Fibroblast of mammary gland (primary cell): ENCODE measurements around the gene MAN2B2.
A peak's percentile ranks its signal among the peaks of the same experiment; 100 is the strongest.

Experiments used
- DNase-seq: peaks from one replicate; pipeline ENCODE4 v3.0.0-alpha.2; 2010; ENCODE audit warnings: low read depth
- H3K4me3 ChIP-seq: 2 replicates; pipeline ENCODE4 v1.5.1; 2011; ENCODE audit warnings: low read depth, mild to moderate bottlenecking, low read length, moderate library complexity; ENCODE audit not compliant: control insufficient read depth
- TF ChIP-seq, protein P1 (sequence below): conservative IDR thresholded peaks from 2 replicates; pipeline ENCODE4 v1.5.1; 2011; ENCODE audit warnings: low read depth, low read length, inconsistent platforms; ENCODE audit not compliant: control insufficient read depth, insufficient read depth

Gene MAN2B2

DNA sequence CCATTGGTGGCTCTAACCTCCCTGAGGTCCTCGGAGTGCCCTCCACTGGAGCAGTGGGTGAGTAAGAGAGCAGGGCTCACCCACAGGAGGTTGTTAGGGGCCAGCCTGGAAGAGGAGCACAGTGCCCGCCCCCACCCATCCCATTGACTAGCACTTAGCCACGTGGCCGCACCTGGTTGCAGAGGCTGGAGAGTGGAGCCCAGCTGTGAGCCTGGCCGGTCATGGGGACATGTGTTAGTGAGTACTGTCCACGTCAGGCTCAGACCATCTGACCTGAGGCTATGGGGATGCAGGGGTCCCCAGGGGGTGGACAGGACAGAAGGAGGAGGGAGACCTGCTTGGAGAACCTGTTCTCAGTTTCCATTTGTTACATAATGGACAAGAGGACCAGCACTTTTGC, 1.4 kb upstream of the MAN2B2 start:
- H3K4me3 ChIP-seq: no peak overlapping the region
- no peak for DNase-seq
- TF ChIP-seq, protein P1, sequence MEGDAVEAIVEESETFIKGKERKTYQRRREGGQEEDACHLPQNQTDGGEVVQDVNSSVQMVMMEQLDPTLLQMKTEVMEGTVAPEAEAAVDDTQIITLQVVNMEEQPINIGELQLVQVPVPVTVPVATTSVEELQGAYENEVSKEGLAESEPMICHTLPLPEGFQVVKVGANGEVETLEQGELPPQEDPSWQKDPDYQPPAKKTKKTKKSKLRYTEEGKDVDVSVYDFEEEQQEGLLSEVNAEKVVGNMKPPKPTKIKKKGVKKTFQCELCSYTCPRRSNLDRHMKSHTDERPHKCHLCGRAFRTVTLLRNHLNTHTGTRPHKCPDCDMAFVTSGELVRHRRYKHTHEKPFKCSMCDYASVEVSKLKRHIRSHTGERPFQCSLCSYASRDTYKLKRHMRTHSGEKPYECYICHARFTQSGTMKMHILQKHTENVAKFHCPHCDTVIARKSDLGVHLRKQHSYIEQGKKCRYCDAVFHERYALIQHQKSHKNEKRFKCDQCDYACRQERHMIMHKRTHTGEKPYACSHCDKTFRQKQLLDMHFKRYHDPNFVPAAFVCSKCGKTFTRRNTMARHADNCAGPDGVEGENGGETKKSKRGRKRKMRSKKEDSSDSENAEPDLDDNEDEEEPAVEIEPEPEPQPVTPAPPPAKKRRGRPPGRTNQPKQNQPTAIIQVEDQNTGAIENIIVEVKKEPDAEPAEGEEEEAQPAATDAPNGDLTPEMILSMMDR: no peak

DNA sequence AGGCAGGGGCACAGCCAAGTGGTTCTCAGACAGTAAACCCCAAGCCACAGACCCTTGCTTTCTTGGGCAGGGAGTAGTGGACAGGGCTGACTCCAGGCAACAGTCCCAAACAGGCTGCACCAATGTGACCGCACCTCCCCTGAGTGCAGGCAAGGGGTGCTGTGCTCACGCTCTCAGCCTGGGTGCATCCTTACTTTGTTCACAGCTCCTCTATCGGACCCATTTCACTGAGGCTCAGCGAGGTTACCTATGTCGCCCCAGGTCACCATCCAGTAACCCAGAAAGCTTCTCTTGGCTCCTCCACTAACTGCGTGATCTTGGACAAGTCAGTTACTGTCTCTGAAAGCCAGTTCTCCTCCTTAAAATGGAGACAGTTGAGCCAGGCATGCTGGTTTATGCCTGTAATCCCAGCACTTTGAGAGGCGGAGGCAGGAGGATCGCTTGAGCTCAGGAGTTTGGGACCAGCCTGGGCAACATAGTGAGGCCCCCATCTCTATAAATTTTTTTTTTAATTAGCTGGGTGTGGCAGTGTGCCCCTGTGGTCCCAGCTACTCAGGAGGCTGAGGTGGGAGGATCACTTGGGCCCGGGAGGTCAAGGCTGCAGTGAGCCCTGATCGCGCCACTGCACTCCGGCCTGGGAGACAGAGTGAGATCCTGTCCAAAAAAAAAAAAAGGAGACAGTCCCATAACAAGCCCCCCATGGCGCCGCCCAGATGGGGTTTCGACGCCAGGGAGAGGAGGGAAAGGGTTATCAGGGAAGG, 823 bp upstream of the MAN2B2 start:
- no peak for DNase-seq
- TF ChIP-seq, protein P1: no peak
- peak overlapping the region; percentile 78 for H3K4me3 ChIP-seq

DNA sequence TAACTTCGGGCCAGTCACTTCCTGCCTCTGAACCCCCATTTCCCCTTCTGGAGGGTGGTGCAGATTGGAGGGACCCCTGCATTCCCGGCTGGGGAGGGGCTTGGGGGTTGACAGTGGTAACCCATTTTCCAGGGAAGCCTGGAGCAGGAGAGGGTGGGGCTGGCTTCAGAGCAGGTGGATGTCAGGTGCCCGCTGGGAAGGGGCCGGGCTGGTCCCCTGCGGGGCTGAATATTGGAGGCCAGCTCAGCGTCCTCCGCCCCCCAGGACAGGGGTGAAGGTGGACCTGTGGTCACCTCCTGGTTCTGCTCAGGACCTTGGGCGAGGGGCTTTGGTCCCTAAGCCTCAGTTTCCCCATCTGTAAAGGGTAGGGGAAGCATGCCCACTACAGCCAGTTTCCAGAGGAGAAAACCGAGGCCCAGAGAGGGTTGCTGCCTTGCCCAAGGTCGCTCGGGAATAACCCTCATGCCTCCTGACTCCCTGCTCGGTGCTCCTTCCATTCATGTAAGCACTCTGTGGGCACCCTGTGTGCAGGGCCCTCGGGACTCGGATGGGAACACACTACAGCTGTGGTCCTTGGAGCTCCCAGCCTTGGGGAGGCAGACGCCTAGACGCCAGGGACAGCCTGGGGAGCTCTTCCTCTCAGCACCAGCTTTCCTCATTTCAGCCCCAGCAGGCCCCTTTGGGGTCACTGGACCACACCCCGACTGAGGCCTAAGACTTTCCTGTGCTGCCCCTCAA, 683 bp downstream of the MAN2B2 start:
- TF ChIP-seq, protein P1: no peak
- peak overlapping the region; percentile 78 for H3K4me3 ChIP-seq
- no peak for DNase-seq

DNA sequence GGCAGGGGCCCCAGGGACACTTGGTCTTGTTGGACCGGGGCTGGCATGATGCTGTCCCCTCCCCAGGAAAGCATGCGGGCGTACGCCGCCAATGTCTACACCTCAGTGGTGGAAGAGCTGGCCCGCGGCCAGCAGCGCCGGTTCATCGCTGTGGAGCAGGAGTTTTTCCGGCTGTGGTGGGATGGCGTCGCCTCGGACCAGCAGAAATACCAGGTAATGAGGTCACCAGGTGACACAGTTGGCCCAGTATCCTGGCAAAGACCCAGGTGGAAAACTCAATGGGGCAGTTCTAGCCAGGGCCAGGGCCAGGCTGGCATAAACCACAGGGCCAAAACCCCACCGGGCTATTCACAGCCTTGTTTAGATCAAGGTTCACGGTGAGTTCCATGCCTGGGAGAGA, 1.5 kb downstream of the MAN2B2 start:
- H3K4me3 ChIP-seq: no peak overlapping the region
- TF ChIP-seq, protein P1: no peak
- DNase-seq: no peak

DNA sequence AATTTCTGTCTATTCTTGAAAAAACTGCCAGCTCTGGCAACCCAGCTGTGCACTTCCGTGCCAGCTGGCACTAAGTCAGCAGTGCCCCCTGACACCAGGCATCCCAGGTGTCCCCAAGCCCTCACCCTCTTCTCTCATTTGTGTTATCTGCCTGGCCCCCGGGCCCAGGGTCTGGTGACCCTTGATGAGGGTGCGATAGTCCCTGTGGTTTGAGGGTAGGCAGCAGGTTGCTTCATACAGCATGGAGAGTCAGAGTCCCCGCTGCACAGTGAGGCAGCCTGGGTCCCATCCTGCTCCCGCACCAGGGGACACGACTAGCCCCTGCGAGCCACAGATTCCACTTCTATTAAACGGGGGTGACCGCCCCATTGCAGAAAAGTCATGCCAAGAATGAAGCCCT, 1.9 kb downstream of the MAN2B2 start:
- DNase-seq: no peak
- TF ChIP-seq, protein P1: no peak
- H3K4me3 ChIP-seq: no peak overlapping the region

DNA sequence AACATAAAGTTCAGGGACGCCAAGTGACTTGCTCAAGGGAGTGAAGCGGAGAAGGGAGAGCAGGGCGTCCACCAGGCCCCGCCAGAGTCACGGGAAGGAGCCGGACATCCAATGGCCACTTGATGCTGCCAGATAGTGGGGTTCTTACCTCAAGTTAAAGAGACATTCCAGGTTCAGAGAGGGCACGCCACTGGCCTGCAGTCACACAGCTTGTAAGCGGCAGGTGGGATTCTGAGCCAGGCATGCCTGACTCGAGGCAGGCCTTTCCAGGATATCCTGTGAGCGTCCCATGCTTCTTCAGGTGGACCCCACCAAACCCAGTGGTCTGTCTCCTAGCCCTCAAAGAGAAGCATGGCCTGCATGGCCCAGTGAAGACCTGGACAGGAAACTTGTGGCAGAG, 2.4 kb downstream of the MAN2B2 start:
- no peak overlapping the region for H3K4me3 ChIP-seq
- TF ChIP-seq, protein P1: no peak
- no peak for DNase-seq
